AG09319 (cell line): ENCODE data around the gene SLC2A2.

Experiments used
- DNase-seq: peaks from one replicate; pipeline ENCODE4 v3.0.0-alpha.2; 2010; ENCODE audit warnings: low read depth; ENCODE audit errors: extremely low read depth
- CTCF ChIP-seq: IDR thresholded peaks from 2 replicates; pipeline ENCODE4 v1.5.1; 2011; ENCODE audit warnings: low read depth, mild to moderate bottlenecking, inconsistent platforms, low read length, moderate library complexity

The SLC2A2 gene

GRCh38 chr3:170953229-170953628 is 73.3 kb downstream of the SLC2A2 start:
- no peak for DNase-seq
- TF ChIP-seq CTCF = no peak

GRCh38 chr3:170949211-170949610 is 77.3 kb downstream of the SLC2A2 start:
- no peak for TF ChIP-seq CTCF
- DNase-seq = no peak

- DNase-seq = no peak
Observed at GRCh38 chr3:170947018-170947769, 79.3 kb downstream of the SLC2A2 start.

More at GRCh38 chr3:170947018-170947769, 79.3 kb downstream of the SLC2A2 start:
- TF ChIP-seq CTCF = no peak
